AG10803 (cell line): ENCODE measurements around the gene NDUFA12.

Experiments
- DNase-seq: peaks from one replicate; pipeline ENCODE4 v3.0.0; 2010; ENCODE audit warnings: low read depth
- H3K4me3 ChIP-seq: 2 replicates; pipeline ENCODE4 v1.5.1; 2011; ENCODE audit warnings: mild to moderate bottlenecking, low read length, control low read depth
- TF ChIP-seq, protein P1 (sequence below): conservative IDR thresholded peaks from 2 replicates; pipeline ENCODE4 v1.5.1; 2011; ENCODE audit warnings: mild to moderate bottlenecking, low read length, control low read depth, inconsistent platforms

The NDUFA12 gene

DNA sequence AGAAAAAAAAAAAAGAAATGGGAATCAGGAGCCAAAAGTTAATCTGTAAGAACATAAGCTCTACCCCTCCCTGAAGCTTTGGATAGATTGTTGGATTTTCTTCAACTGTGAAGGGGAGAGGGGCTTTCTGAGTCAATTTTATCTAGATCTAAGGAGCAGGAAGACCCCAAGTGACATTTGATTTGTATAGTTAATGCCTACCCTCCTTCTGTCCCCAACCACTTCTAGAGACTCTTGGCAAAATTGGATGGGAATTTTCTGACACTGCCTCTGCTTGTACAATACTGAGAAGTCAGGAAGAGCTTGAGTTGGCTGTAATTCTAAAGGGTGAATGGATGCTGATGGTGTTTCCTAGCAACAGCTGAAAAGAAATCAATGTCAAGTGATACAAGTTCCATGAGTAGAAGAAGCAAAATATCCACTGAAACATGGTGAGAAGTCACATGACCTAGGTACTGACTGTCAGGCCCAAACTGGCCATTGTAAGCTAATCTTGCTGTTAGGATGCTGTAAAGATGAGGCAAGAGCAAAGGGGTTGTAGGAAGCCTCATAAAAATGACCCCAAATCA lies 42.2 kb downstream of the NDUFA12 start:
- TF ChIP-seq, protein P1, sequence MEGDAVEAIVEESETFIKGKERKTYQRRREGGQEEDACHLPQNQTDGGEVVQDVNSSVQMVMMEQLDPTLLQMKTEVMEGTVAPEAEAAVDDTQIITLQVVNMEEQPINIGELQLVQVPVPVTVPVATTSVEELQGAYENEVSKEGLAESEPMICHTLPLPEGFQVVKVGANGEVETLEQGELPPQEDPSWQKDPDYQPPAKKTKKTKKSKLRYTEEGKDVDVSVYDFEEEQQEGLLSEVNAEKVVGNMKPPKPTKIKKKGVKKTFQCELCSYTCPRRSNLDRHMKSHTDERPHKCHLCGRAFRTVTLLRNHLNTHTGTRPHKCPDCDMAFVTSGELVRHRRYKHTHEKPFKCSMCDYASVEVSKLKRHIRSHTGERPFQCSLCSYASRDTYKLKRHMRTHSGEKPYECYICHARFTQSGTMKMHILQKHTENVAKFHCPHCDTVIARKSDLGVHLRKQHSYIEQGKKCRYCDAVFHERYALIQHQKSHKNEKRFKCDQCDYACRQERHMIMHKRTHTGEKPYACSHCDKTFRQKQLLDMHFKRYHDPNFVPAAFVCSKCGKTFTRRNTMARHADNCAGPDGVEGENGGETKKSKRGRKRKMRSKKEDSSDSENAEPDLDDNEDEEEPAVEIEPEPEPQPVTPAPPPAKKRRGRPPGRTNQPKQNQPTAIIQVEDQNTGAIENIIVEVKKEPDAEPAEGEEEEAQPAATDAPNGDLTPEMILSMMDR: no peak
- DNase-seq: no peak
- H3K4me3 ChIP-seq: no peak overlapping the region

DNA sequence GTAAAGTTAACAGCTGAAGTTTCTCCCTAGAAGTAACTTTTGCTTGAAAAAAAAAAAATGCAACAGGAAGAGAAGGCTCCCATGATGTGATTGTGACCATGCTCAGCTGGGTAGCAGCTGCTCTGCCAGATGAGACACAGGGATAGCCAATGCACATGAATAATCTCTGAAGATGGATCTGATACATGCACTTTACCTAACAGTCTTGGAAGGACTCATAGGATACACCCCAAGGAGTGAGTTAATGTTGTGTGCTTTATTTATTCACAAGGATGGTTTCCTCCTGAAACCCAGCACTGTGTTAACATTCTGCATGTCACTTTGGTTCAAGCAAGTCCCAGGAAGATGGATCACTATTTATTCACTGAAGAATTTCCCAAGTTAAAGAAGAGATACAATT lies 46.5 kb downstream of the NDUFA12 start:
- no peak for DNase-seq
- TF ChIP-seq, protein P1: no peak
- H3K4me3 ChIP-seq: no peak overlapping the region

DNA sequence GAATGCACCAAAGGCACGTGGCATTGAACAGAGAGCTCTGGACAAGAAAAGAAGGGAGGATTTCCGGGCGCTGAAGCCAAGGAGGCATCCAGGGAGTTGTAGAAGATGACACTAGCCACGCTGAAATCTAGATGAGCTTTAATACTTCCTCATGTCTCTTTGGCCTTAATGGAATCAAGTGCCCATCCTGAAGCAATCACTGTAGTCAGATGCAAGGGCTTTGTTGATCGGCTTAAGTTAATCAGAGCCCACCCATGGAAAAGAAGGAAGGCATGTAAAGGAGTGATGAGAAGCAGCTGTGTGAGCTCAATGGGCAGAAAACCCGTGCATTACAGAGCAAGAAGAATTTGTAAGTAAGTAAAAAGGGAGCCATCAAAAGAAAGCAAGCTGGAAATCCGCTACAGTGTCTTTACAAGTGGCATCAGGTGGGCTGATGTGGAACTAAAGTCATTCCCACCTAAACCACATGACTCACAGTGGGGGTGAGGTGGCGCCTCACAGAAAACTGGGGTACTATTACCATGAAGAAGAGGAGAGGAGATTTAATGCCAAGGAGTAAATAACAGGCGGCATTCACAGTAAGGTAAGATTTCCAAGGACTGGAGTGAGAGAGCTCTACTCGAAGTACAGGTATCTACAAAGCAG lies 48.4 kb downstream of the NDUFA12 start:
- TF ChIP-seq, protein P1: no peak
- no peak for DNase-seq
- no peak overlapping the region for H3K4me3 ChIP-seq

DNA sequence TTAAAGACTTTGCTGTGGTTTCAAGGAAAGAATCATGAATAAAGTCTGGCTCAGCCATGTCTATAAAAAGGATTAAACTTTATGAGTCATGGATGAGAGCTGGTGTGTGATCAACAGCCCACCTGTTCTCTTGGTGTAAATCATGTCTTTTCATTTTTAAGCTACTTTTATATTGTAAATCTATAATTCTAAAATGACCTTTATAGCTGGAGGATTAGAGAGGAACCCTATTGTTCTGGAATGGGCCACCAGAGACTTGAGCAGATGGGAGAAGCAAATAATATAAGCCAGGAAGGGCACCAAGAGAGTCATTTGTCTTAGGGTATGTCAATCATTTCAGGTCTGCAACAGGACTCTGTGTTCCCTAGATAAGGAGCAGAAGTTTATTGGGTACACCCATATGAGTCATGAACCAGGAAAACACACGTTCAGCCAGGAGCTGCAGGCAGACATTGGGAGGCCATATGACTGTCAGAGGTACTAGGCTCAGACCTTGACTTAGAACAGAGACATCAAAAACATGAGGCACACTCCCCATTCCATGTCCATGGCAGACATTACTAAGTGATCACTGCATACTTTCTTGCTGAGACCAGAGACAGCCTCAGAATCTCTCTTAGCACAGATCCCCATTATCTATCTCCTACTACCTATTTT lies 49.3 kb downstream of the NDUFA12 start:
- DNase-seq: no peak
- H3K4me3 ChIP-seq: no peak overlapping the region
- TF ChIP-seq, protein P1: no peak

DNA sequence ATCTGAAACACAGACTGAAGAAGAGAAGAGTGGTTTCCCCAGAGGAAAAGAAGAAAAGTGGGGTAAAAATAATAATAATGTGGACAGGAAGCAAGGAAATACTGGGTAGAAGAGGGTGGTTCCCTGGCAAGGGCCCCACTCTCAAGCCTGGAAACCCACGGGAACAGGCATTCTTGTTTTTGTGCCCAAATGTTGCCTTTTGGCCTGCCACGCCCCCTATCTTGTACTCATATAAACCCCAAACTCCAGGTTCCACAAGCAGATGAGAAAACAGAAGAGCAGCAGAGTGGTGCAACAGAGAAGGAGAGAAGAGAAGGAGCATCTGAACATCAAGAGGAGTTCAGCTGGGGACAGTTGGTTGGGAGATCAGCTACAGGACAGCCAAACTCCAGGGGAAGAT lies 51.2 kb downstream of the NDUFA12 start:
- no peak for DNase-seq
- TF ChIP-seq, protein P1: no peak

DNA sequence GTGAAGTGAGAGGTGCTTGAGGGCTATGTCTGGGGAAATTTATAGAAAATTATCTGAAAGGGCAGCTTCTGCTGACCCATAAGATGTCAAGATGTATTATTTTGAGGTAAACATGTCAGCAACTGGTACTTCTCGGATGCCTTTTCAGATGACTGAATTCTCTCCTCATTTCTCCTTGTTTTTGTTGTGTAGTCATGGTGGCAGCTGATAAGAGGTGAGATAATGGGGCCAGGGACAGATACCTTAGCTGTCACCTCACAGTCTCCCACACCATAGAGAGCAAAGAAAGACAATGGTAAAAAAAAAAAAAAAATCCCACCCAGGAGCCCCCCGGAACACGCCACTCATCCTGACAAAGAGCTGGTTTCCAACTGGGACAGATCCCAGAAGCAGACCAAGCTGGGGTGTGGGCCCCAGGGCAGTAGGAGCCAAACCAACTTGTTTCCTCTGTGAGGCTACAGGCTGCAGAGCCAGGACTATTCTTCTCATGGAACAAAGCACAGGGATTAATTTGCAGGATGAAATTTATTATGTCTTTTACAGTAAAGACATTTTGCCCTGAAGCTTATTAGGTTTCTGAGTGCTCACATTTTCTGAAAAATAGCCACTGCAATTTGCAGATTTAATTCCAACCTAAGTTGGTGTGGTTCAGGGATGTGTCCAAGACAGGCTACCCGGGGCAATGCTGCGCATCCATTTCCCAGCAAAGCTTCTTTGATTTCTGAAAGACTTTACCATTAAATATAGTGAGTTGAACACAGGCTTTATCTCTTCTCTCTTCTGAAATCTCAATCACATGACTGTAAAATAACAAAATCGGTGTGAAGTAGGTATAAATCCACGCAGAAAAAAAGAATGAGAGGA lies 52.2 kb downstream of the NDUFA12 start:
- TF ChIP-seq, protein P1: no peak
- H3K4me3 ChIP-seq: no peak overlapping the region
- DNase-seq: no peak

More for the DNA sequence above, 51.2 kb downstream of the NDUFA12 start:
- no peak overlapping the region for H3K4me3 ChIP-seq
